COLO668 (cell line): ENCODE data around the gene HOXD8.

Source experiments
- DNase-seq: peaks from one replicate; lab custom pipeline; 2025; ENCODE audit not compliant: unreplicated experiment; lab: John Stamatoyannopoulos, UW

Gene HOXD8

GRCh38 chr2:176114930-176115625 lies 14.4 kb upstream of the HOXD8 start:
- peak; percentile 32 for DNase-seq

GRCh38 chr2:176115883-176116813 lies 13.4 kb upstream of the HOXD8 start, which contains the start of gene HOXD10:
Gene HOXD10 (plus strand): TSS chr2:176116778. CDS start chr2:176116834, 56 bp downstream.
- peak; percentile 81 for DNase-seq

GRCh38 chr2:176117162-176117822 lies 12.2 kb upstream of the HOXD8 start:
- no peak for DNase-seq

GRCh38 chr2:176117823-176118371 lies 11.6 kb upstream of the HOXD8 start:
- DNase-seq, result no peak

GRCh38 chr2:176118601-176119339 lies 10.7 kb upstream of the HOXD8 start:
- peak; percentile 80 for DNase-seq

GRCh38 chr2:176120364-176121189 lies 8.9 kb upstream of the HOXD8 start:
- DNase-seq, result no peak

- peak; percentile 43 for DNase-seq
Observed at GRCh38 chr2:176121190-176122051, 8.1 kb upstream of the HOXD8 start.

- peak; percentile 82 for DNase-seq
Observed at GRCh38 chr2:176122052-176122682, 7.3 kb upstream of the HOXD8 start.

GRCh38 chr2:176122683-176123410 lies 6.7 kb upstream of the HOXD8 start, which contains the start of gene HOXD9:
Gene HOXD9 (plus strand): TSS chr2:176122719. CDS start chr2:176122769, 50 bp downstream.
- peak; percentile 88 for DNase-seq

GRCh38 chr2:176123411-176124109 lies 5.9 kb upstream of the HOXD8 start:
- DNase-seq, result peak; percentile 26

GRCh38 chr2:176124110-176124946 lies 5.2 kb upstream of the HOXD8 start:
- no peak for DNase-seq

- DNase-seq, result no peak
Observed at GRCh38 chr2:176124947-176125771, 4.3 kb upstream of the HOXD8 start.

GRCh38 chr2:176125772-176126054 lies 3.8 kb upstream of the HOXD8 start:
- DNase-seq, result no peak

- DNase-seq, result peak; percentile 78
Observed at GRCh38 chr2:176126929-176127773, 2.4 kb upstream of the HOXD8 start.

GRCh38 chr2:176127774-176128072 lies 1.8 kb upstream of the HOXD8 start:
- DNase-seq, result no peak
